Stimulated activated CD8-positive, alpha-beta memory T cell treated with anti-CD3 and anti-CD28 coated beads, Interleukin-7, amount 100 ng/mL, for 24 hours (primary cell): Measurements from ENCODE around the gene NFATC2.
"Not testable (repeated sequence)": the region's sequence is repeated elsewhere in the genome, so short reads cannot be mapped to it uniquely, and the experiment has no call there.

Source experiments
- DNase-seq: peaks from one replicate; pipeline ENCODE4 v3.0.0-alpha.2; 2020; ENCODE audit warnings: low read depth

The NFATC2 gene

GRCh38 chr20:51542571-51543421 lies at the start of gene NFATC2:
Gene NFATC2, minus strand, starts transcription at chr20:51542719. Its CDS starts 220 bp downstream, at chr20:51542499.
- DNase-seq = no peak

GRCh38 chr20:51591871-51592270 lies 49.4 kb upstream of the NFATC2 start:
- no peak for DNase-seq

GRCh38 chr20:51588762-51589161 lies 46.2 kb upstream of the NFATC2 start:
- DNase-seq = no peak

GRCh38 chr20:51587145-51587544 lies 44.6 kb upstream of the NFATC2 start:
- DNase-seq = no peak

- no peak for DNase-seq
These were observed 43.5 kb upstream of the NFATC2 start for GRCh38 chr20:51586005-51586440.

- DNase-seq = no peak
These were observed 42.6 kb upstream of the NFATC2 start for GRCh38 chr20:51585148-51585547.

DNA sequence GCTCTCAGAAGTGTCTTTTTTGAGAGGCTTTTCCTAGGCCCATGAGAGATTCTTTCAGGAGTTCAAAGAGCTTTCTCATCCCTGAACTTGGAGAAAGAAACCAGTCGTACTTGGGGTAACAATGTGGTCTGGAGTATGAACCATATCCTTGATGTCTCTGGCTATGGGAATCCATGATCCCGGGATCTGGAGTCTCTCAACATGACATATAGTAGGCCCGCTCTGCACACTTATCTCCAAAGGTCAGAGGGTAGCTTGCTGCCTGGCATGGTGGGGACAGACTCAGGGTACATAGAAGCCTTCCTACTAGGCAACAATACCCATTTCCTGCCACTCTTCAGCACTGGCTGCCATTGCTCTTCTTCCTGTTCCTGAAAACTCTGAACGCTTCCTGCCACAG lies 42.2 kb upstream of the NFATC2 start:
- no peak for DNase-seq

DNA sequence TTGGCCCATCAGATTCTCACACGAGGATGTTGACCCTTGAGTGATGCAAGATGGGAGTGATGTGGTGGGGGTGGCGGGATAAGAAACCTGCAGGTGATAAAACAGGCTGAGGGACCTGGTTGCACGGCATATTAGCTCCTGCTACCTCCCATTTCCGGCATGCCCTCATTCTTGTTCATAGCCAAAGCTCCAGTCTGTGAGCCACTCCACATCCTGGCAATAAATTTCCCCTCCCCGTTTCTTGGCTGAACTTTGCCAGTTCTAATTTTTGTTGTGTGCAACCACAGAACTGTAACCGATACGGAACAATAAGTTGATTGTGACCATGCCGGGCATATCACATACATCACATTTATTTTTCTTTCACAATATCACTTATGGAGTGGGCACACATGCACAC lies 41.6 kb upstream of the NFATC2 start:
- DNase-seq = no peak

DNA sequence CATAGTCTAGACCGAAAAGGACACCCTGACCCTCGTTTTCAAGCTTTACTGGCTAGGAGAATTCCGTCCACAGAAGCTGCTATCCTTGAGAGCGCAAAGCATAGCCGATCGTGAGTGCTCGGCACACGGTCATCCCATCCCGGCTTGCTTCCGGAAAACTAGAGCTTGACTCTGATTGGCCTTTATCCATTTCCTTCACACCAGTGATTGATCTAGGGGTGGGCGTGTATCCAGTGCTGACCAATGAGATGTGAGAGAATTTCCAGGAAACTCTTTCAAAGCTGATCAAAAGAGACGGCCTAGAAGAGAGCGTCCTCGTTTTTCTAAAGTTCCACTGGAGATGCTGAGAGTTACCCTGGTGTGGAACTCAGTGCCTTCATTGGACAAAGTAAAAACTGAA lies 41.0 kb upstream of the NFATC2 start:
- DNase-seq = no peak

DNA sequence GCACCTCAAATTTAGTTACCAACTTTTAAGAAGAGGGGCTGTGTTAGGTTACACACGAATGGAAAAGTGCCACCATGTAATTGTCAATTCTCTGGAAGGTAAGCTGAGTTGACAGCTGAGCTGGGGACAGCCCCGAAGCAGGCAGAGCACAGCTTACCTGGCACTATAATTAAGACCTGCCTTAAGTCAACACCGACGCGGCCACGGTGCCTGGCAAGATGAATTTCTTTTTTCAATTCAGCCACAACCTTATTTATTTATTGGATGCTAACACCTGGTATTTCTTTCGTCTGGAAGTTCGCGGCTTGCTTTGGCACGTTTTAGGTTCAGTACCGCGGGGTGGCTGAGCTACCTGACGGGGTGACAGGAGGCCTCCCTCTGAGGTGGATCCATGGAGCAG lies 40.6 kb upstream of the NFATC2 start:
- DNase-seq = no peak

DNA sequence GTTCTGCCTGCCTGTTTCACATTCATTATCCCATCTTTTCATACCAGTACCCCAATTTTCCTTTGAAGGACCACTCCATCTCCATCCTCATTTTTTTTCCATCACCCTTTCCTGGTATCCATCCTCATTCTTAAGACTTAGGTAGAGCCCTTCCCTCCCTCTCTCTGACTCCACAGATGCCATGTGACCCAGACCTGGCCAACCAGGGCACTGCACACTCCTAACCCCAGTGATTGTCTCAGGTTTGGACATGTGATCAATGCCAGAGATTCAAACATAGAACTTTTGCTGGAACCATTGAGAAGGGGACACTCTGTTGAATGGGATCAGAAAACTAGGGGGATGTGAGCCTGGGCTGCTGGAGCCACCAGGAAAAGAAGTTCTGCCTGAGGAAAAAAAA lies 39.1 kb upstream of the NFATC2 start:
- no peak for DNase-seq

DNA sequence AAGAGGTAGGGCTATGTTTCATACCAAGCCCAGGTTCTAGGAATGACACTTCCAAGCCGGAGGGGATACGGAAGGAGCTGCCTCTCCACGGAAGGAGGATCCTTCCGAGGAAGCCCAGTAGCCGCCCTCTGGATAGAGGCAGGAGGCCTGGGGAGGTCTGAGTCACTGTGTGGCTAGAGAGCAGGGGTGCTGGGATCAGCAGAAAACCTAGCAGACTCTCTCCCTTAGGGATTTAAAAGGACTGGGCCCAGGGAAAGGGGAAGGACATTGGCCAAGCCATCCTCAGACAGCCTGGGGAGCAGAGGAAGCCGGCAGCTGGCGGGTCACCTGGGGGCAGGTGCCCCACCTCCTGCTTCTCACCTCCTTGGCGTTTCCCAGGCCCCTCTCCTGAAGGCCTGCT lies 36.6 kb upstream of the NFATC2 start:
- no peak for DNase-seq

GRCh38 chr20:51578145-51578459 lies 35.6 kb upstream of the NFATC2 start:
- DNase-seq = no peak

DNA sequence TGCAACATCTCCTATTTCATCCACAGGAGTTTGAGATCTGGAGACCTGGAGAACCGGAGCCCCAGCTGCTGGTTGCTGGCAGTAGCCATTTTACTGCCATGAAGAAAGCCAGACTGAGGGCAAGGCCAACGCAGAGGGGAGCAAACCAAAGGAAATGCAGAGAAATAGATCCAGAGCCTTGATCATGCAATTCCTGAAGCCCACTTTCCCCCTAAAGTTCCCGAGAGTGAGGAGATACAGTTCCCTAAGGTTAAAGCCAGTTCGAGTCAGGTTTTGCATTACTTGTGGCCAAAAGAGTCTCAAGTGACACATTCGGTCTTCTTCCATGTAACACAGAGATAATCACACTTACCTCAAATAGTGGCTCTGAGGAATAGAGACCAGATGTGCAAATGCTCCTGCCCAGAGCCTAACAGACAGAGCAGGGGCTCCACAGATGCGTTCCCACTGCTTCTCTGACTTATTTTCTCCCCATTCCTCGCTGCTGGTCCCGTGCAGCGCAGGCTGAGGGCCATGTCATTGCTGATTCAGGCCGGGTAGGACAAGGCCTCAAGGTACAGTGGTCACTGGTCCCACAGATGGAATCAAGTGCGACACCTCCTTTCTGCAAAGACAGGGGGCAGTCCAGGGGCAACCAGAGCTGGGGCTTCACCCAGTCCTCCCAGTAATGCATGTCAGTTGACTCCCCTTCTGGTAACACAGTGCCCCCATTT lies 35.1 kb upstream of the NFATC2 start:
- no peak for DNase-seq

DNA sequence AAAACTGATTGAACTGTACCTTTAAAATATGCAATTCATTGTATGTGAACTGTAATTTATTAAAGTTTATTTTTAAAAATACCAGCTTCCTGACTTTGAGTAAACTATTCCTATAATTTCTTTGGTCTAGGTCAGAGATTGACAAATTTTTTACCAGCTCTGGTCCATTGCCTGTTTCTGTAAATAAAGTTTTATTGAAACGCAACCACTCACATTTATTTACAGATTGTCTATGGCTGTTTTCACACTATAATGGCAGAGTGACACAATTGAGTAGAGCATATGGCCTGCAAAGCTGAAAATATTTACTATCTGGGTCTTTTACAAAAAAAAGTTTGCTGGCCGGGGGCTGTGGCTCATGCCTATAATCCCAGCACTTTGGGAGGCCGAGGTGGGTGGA lies 33.0 kb upstream of the NFATC2 start:
- DNase-seq = no peak

DNA sequence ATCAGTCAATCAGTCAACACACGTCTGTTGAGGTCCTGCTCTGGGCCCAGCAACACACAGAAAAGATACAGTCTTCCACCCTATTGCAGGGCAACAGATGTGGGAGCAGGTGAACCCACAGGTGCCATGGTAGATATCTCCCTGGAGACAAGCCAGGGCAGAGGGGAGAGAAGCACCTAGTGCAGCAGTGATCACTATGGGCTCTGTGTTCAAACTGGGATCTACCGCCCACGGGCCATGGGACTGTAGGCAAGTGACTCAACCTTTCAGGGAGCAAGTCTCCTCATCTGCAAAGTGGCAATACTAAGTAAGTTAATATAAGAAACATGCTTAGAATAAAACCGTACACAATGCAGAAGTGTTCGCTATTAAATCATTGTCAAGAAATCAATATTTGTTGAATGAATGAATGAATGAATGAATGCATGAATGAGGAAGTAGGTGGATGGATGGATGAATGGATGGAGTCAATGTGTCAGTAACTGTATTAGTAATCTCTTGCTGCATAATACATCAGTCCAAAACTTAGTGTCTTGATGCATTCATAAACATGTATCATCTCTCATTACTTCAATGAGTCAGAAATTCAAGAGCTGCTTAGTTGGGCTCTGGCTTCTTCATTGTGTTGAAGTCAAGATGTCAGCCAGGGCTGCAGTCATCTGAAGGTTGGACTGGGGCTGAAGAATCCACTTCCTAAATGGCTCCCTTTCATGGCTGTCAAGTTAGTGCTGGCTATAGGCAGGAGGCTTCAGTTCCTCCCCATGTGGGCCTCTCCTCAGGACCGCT lies 31.9 kb upstream of the NFATC2 start:
- no peak for DNase-seq

- DNase-seq = no peak
These were observed 31.2 kb upstream of the NFATC2 start for GRCh38 chr20:51573576-51574243.

- no peak for DNase-seq
These were observed 28.9 kb upstream of the NFATC2 start for GRCh38 chr20:51571460-51571794.

DNA sequence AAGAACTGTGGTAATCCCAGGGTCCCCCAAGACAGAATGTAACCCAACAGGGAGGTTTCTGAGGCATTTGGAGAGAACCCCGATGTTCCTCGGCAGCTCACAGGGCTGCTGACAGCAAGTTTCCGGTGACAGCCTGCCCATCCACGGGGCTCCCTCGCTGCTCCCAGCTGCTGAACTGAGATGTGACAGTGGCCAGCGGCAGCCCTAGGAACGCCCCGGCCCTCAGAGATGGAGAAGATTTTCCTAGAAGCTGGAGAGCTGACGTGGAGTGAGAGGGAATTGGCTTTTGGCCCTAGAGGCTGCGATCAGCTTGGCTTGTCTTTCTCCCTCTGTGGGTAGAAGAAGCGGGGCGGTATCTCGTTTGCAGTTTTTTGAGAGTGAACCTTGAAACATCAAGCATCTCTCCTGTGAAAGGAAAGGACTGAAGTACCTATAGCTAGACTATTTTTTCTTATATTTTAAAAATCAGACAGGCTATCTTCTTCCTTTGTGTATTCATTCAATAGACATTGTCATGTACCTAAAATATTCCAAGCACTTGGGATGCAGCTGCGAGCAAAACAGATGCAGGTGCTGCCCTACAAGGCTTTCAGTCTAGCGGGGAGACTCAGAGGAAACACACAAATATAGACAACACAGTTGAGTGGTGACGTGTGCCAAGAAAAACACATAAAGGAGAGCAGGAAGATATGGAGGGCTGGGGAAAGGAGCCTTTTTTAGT lies 28.4 kb upstream of the NFATC2 start:
- no peak for DNase-seq

DNA sequence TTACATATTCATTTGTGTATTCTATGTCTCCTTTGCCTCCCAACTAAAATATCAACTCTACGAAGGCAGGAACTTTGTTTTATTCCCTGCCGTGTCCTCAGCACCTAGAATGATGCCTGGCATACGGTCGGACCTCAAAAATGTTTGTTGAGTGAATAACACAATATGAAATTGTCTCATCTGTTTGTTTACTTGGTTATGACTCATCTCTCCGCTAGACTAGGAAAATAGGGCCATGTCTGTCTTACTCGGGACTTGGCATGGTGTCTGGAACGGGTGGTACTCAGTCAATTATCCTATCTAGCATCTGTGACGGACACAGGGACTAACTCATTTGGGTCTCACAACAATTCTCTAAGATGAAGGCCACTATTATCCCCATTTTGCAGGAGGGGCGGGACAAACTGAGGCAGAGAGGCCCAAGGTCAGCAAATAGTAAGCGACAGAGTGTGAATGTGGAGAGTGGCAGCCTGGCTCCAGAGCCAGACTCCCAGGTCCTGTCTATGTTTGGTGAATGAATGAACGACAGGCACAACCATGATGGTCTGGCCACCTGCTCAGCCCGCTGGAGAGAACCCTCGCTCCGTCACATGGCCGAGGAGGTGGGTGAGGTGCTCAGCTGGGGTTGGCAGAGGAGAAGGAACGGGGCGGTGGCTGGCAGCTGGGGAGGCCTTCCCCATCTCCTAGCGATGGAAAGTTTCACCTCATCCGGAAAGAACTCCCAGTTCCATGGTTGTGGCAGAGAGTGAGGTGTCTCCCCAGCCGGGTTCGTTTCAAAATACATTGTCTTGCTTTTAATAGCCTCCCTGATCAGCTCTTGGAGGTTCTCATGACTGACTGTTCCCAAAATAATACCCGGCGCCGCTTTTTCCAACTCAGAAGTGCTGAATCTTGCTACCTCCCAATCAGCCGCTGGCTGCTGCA lies 27.6 kb upstream of the NFATC2 start:
- no peak for DNase-seq

- not testable (repeated sequence) for DNase-seq
These were observed 26.0 kb upstream of the NFATC2 start for GRCh38 chr20:51568533-51568932.
